GM12878 (cell line): Measurements from ENCODE around the gene HK1. TPM values are rescaled to one million over a fixed set of nuclear protein-coding genes. Genes with fewer than 3 reads are reported as not detected.

Experiments used
- ATAC-seq: fragments of 200-7000 bp; cut with Tn5 transposase; 3 replicates; pipeline ENCODE4 v1.9.1; 2020; ENCODE audit warnings: mild to moderate bottlenecking, moderate library complexity
- BruUV-seq: library from RNA; stranded (reverse); fragments of 400-500 nt; replicated peaks from 2 replicates; lab custom pipeline; 2021; lab: Mats Ljungman, UMichigan
- CTCF ChIA-PET: fragments of 300-600 bp; sonication (Branson Sonifier 250); formaldehyde crosslinking; extraction: SDS; loops from one replicate; lab custom pipeline; 2021; ENCODE audit warnings: inconsistent platforms; lab: Yijun Ruan, JAX
- POLR2A ChIA-PET: fragments of 350-600 bp; formaldehyde crosslinking; extraction: SDS; loops from one replicate; lab custom pipeline; 2021; ENCODE audit warnings: inconsistent platforms; lab: Charles Lee
- RAD21 ChIA-PET: fragments of 300-600 bp; sonication (Branson Sonifier 250); formaldehyde crosslinking; loops from one replicate; lab custom pipeline; 2023; ENCODE audit warnings: antibody characterized with exemption; ENCODE audit not compliant: unreplicated experiment; lab: Charles Lee
- SMC1A ChIA-PET: fragments of 300-600 bp; sonication (Branson Sonifier 250); formaldehyde crosslinking; loops from one replicate; lab custom pipeline; 2023; ENCODE audit not compliant: unreplicated experiment, uncharacterized antibody; lab: Charles Lee
- DNase-seq: peaks from one replicate; pipeline ENCODE4 v3.0.0-alpha.2; 2011; ENCODE audit warnings: low read depth, low spot score
- FAIRE-seq: peaks from 3 replicates; lab custom pipeline; 2011; peaks lifted over from hg19 to GRCh38; lab: Jason Lieb, UNC
- H2AFZ ChIP-seq: 2 replicates; pipeline ENCODE4 v1.6.0; 2011; ENCODE audit warnings: low read depth, low read length, control low read depth; ENCODE audit not compliant: control insufficient read depth
- H3K27ac ChIP-seq: 2 replicates; pipeline ENCODE4 v1.5.1; 2011; ENCODE audit warnings: control low read depth; ENCODE audit not compliant: control insufficient read depth, insufficient read depth
- H3K27me3 ChIP-seq, 2 experiments: replicated peaks in 1 of 2; 2 replicates each; pipeline versions ENCODE4 v1.6.0 to v1.6.1; 2011; ENCODE audit warnings: low read length in 1 of 2; ENCODE audit not compliant: control insufficient read depth in 2 of 2, insufficient read depth in 2 of 2
- H3K36me3 ChIP-seq, 2 experiments: 2 replicates each; pipeline ENCODE4 v1.5.1; 2011; ENCODE audit warnings: low read length in 1 of 2; ENCODE audit not compliant: control insufficient read depth in 2 of 2, insufficient read depth in 2 of 2
- H3K4me1 ChIP-seq: 2 replicates; pipeline ENCODE4 v1.6.1; 2011; ENCODE audit warnings: mild to moderate bottlenecking, low read length, moderate library complexity, mixed read lengths; ENCODE audit not compliant: control insufficient read depth, insufficient read depth
- H3K4me2 ChIP-seq: 2 replicates; pipeline ENCODE4 v1.6.0; 2011; ENCODE audit warnings: control low read depth; ENCODE audit not compliant: control insufficient read depth, insufficient read depth
- H3K4me3 ChIP-seq: fragments of 200-600 bp; sonication (generic); 2 replicates; pipeline ENCODE4 v1.5.1; 2016
- H3K79me2 ChIP-seq: 2 replicates; pipeline ENCODE4 v1.6.0; 2011; ENCODE audit warnings: low read length; ENCODE audit not compliant: control insufficient read depth, insufficient read depth
- H3K9ac ChIP-seq: 2 replicates; pipeline ENCODE4 v1.8.0; 2011; ENCODE audit warnings: low read length, control low read depth, mixed read lengths; ENCODE audit not compliant: control insufficient read depth, insufficient read depth
- H3K9me3 ChIP-seq: replicated peaks from 3 replicates; pipeline ENCODE4 v1.5.1; 2011; ENCODE audit warnings: mild to moderate bottlenecking, low read length; ENCODE audit not compliant: control insufficient read depth, insufficient read depth
- H4K20me1 ChIP-seq: 2 replicates; pipeline ENCODE4 v1.6.0; 2011; ENCODE audit not compliant: control insufficient read depth, insufficient read depth
- IRF3 ChIP-seq: fragments of 450-650 bp; IDR thresholded peaks from 2 replicates; pipeline ENCODE4 v1.6.1; 2014; ENCODE audit warnings: mild to moderate bottlenecking
- MEF2B ChIP-seq: fragments of 450-650 bp; IDR thresholded peaks from 2 replicates; pipeline ENCODE4 v1.6.1; 2018; ENCODE audit warnings: mild to moderate bottlenecking, moderate library complexity; ENCODE audit not compliant: partially characterized antibody, poor library complexity, severe bottlenecking
- STAT3 ChIP-seq: IDR thresholded peaks from 2 replicates; pipeline ENCODE4 v1.6.1; 2011; ENCODE audit warnings: low read depth, low read length, improper control_type of control experiment
- ZNF207 ChIP-seq: fragments of 450-650 bp; IDR thresholded peaks from 2 replicates; pipeline ENCODE4 v1.6.1; 2014; ENCODE audit warnings: antibody characterized with exemption, mild to moderate bottlenecking, borderline replicate concordance
- ZNF24 ChIP-seq: fragments of 450-650 bp; IDR thresholded peaks from 2 replicates; pipeline ENCODE4 v1.6.1; 2017; ENCODE audit warnings: antibody characterized with exemption, mild to moderate bottlenecking
- ZNF622 ChIP-seq: fragments of 450-650 bp; IDR thresholded peaks from 2 replicates; pipeline ENCODE4 v1.6.1; 2017; ENCODE audit warnings: mild to moderate bottlenecking, inconsistent platforms
- WGBS: methylation state at CpG from one replicate; pipeline ENCODE4 v1.1.6; 2016; ENCODE audit warnings: low lambda C conversion rate; ENCODE audit not compliant: insufficient replicate concordance, insufficient coverage; ENCODE audit errors: missing lambda C conversion rate; 5-methylcytosine and 5-hydroxymethylcytosine counted together
- in situ Hi-C: fragments of 300-500 bp; cut with MboI; formaldehyde crosslinking; loops from 9 replicates; pipeline ENCODE4 v1.14.3; 2018; ENCODE audit warnings: mixed read lengths
- intact Hi-C: fragments of 100-400 bp; cut with micrococcal nuclease; formaldehyde crosslinking; loops from one replicate; pipeline ENCODE4 v1.14.2; 2022; ENCODE audit not compliant: unreplicated experiment
- polyA plus RNA-seq, 11 experiments: library from polyadenylated mRNA; depleted of rRNA in 4 of 11; unstranded in 6 of 11; stranded (reverse) in 5 of 11; fragments of >200 nt; fragmentation: Nextera tagmentation in 4 of 11; fragmentation: Illumina TruSeq in 1 of 11; extraction: Ambion mirVana in 4 of 11; extraction: Trizol in 1 of 11; gene quantifications; 1 replicate in 1 of 11; 2 replicates in 10 of 11; pipeline versions ENCODE4 v1.2.1 to v1.2.3, GENCODE V29; 2011 to 2016; ENCODE audit warnings: inconsistent platforms in 2 of 11, missing spikeins in 2 of 11, low read depth in 1 of 11
- total RNA-seq, 4 experiments: library from RNA; depleted of rRNA in 3 of 4; stranded (reverse); fragments of >200 nt in 3 of 4; fragmentation: Illumina TruSeq in 1 of 4; extraction: Trizol in 1 of 4; gene quantifications; 2 replicates each; pipeline versions ENCODE4 v1.2.1 to v1.2.3, GENCODE V29; 2013 to 2021
- TF ChIP-seq, protein P1 (sequence below): IDR thresholded peaks from 2 replicates; pipeline ENCODE4 v1.6.1; 2011; ENCODE audit warnings: low read depth, low read length, improper control_type of control experiment, borderline replicate concordance

Gene HK1
- total and polyA plus RNA-seq, 10 of the 15 experiments (the other 5 are each of a cell fraction or from before 2014, with no cell fraction given), result 3.4 to 77.3 (median 46.6) TPM

DNA sequence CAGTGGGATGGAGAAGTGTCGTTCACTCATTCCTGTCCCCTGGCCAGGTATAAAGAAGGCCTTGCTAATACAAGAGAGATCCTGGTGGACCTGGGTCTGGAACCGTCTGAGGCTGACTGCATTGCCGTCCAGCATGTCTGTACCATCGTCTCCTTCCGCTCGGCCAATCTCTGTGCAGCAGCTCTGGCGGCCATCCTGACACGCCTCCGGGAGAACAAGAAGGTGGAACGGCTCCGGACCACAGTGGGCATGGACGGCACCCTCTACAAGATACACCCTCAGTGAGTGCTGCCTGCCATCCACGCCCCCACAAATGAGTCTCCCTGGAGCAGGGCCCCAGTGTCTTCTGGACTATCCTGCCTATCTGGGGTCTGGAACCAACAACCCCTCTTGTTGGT, 31.0 kb upstream of the HK1 start:
- ChIA-PET SMC1A (interaction anchor here (1.3 to 1.5 kb wide), 2 partner anchors 16 to 31 kb away, joined by 3 to 4 read pairs; partner anchors contain the start of gene HK1), CTCF (interaction anchor here (2.5 kb wide), 1 partner anchor 145 kb away, joined by 7 read pairs; no protein-coding TSS in a partner anchor), POLR2A (no interaction called here), RAD21 (no interaction called here)
- ATAC-seq, result no peak
- Histone ChIP-seq H3K4me2 (no peak overlapping the region), H4K20me1 (no peaks in the 10 kb centered on the region), H3K4me1 (no peaks in the 10 kb centered on the region), H3K9ac (no peak overlapping the region), H3K27ac (no peak overlapping the region), H3K9me3 (no peaks in the 10 kb centered on the region; the same call in 2 of the 3 replicates), H3K79me2 (no peaks in the 10 kb centered on the region), H3K4me3 (no peak overlapping the region), H3K27me3 (no peaks in the 10 kb centered on the region), H2AFZ (no peak overlapping the region), H3K36me3 (no peaks in the 10 kb centered on the region)
- DNase-seq, result no peak
- no peak for FAIRE-seq
- BruUV-seq, result no TSS peak
- TF ChIP-seq ZNF622, result no peak
- TF ChIP-seq MEF2B, result no peak
- no peak for TF ChIP-seq IRF3
- no peak for TF ChIP-seq ZNF24
- in situ Hi-C loops (no loop called here), intact Hi-C loops (no loop called here)
- 59% methylated on average over 13 of the region's 13 CpGs for WGBS

GRCh38 chr10:69248117-69248730, 30.1 kb upstream of the HK1 start:
- Histone ChIP-seq H3K79me2 (no peaks in the 10 kb centered on the region), H3K9me3 (no peaks in the 10 kb centered on the region; the same call in 2 of the 3 replicates), H3K27ac (no peak overlapping the region), H3K36me3 (no peaks in the 10 kb centered on the region), H3K9ac (no peak overlapping the region), H3K4me3 (no peak overlapping the region), H3K4me2 (no peak overlapping the region), H4K20me1 (no peaks in the 10 kb centered on the region), H2AFZ (no peak overlapping the region), H3K4me1 (no peaks in the 10 kb centered on the region), H3K27me3 (no peaks in the 10 kb centered on the region)
- ChIA-PET CTCF (no interaction called here), POLR2A (no interaction called here), RAD21 (no interaction called here), SMC1A (interaction anchor here (1.5 kb wide), 1 partner anchor 30 kb away, joined by 4 read pairs; the partner anchor contains the start of gene HK1)
- WGBS, result 65% methylated on average over 24 of the region's 24 CpGs
- ATAC-seq (no peak), FAIRE-seq (no peak), DNase-seq (no peak)
- BruUV-seq, result no TSS peak
- in situ Hi-C loops (no loop called here), intact Hi-C loops (no loop called here)
- TF ChIP-seq, protein P1, sequence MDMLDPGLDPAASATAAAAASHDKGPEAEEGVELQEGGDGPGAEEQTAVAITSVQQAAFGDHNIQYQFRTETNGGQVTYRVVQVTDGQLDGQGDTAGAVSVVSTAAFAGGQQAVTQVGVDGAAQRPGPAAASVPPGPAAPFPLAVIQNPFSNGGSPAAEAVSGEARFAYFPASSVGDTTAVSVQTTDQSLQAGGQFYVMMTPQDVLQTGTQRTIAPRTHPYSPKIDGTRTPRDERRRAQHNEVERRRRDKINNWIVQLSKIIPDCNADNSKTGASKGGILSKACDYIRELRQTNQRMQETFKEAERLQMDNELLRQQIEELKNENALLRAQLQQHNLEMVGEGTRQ, result no peak
- TF ChIP-seq ZNF207 (no peak), STAT3 (no peak)
